SH-SY5Y (cell line): ENCODE data around the gene FAM222B.

Experiments
- GATA2 ChIP-seq: IDR thresholded peaks from 2 replicates; pipeline ENCODE4 v1.6.1; 2011; ENCODE audit warnings: mild to moderate bottlenecking, low read depth, low read length
- GATA3 ChIP-seq: IDR thresholded peaks from 2 replicates; pipeline ENCODE4 v1.6.1; 2011; ENCODE audit warnings: low read depth, mild to moderate bottlenecking, low read length, moderate library complexity

- TF ChIP-seq GATA2, result no peak
- no peak for TF ChIP-seq GATA3
These were observed 46.2 kb upstream of the FAM222B start for GRCh38 chr17:28888832-28889231.
